GM23338 (cell line): ENCODE results near the gene MXRA7. TPM values are rescaled to one million over a fixed set of nuclear protein-coding genes. Genes with fewer than 3 reads are reported as not detected.
A peak's percentile ranks its signal among the peaks of the same experiment; 100 is the strongest.

ENCODE experiments used
- ATAC-seq: fragments of 200-7000 bp; cut with Tn5 transposase; 3 replicates; pipeline ENCODE4 v1.9.1; 2020
- DNase-seq: peaks from one replicate; pipeline ENCODE4 v3.0.0-alpha.2; 2015; ENCODE audit warnings: low spot score
- H2AFZ ChIP-seq: fragments of 200-600 bp; sonication (generic); 2 replicates; pipeline ENCODE4 v1.8.0; 2016; ENCODE audit warnings: antibody characterized with exemption, mild to moderate bottlenecking, moderate library complexity
- H3F3A ChIP-seq: fragments of 200-600 bp; sonication (generic); replicated peaks from 2 replicates; pipeline ENCODE4 v1.8.0; 2017; ENCODE audit warnings: antibody characterized with exemption, mixed run types, low read depth
- H3K27ac ChIP-seq: fragments of 200-600 bp; sonication (generic); 2 replicates; pipeline ENCODE4 v1.6.1; 2016; ENCODE audit warnings: low read depth
- H3K27me3 ChIP-seq: fragments of 200-600 bp; sonication (generic); 2 replicates; pipeline ENCODE4 v1.8.0; 2016; ENCODE audit warnings: mild to moderate bottlenecking, mixed run types, moderate library complexity; ENCODE audit not compliant: insufficient read depth
- H3K36me3 ChIP-seq: fragments of 200-600 bp; sonication (generic); 2 replicates; pipeline ENCODE4 v1.8.0; 2016; ENCODE audit warnings: mild to moderate bottlenecking; ENCODE audit not compliant: insufficient read depth
- H3K4me1 ChIP-seq: fragments of 200-600 bp; sonication (generic); 2 replicates; pipeline ENCODE4 v1.8.0; 2016; ENCODE audit warnings: mild to moderate bottlenecking, moderate library complexity; ENCODE audit not compliant: insufficient read depth
- H3K4me2 ChIP-seq: fragments of 200-600 bp; sonication (generic); 2 replicates; pipeline ENCODE4 v1.7.1; 2017; ENCODE audit warnings: mixed run types
- H3K4me3 ChIP-seq: fragments of 200-600 bp; sonication (generic); 2 replicates; pipeline ENCODE4 v1.6.1; 2016; ENCODE audit warnings: mixed run types
- H3K79me2 ChIP-seq: fragments of 200-600 bp; sonication (generic); replicated peaks from 2 replicates; pipeline ENCODE4 v1.8.0; 2017; ENCODE audit warnings: mild to moderate bottlenecking; ENCODE audit not compliant: insufficient read depth
- H3K9me2 ChIP-seq: fragments of 200-600 bp; sonication (generic); 2 replicates; pipeline ENCODE4 v1.8.0; 2017; ENCODE audit not compliant: insufficient read depth
- H4K20me1 ChIP-seq: fragments of 200-600 bp; sonication (generic); replicated peaks from 2 replicates; pipeline ENCODE4 v1.8.0; 2017; ENCODE audit warnings: mild to moderate bottlenecking; ENCODE audit not compliant: insufficient read depth
- H3K27ac Mint-ChIP-seq: 2 replicates; pipeline ENCODE4 v1.8.0; 2020; ENCODE audit warnings: inconsistent platforms, mild to moderate bottlenecking, moderate library complexity, mixed read lengths
- H3K27me3 Mint-ChIP-seq: 3 replicates; pipeline ENCODE4 v1.8.0; 2022; ENCODE audit warnings: low read depth, mild to moderate bottlenecking, moderate library complexity, mixed read lengths, inconsistent platforms; ENCODE audit not compliant: insufficient read depth, poor library complexity
- H3K36me3 Mint-ChIP-seq: 3 replicates; pipeline ENCODE4 v1.8.0; 2021; ENCODE audit warnings: low read depth, mild to moderate bottlenecking, inconsistent platforms, moderate library complexity, mixed read lengths
- H3K4me1 Mint-ChIP-seq: 3 replicates; pipeline ENCODE4 v1.8.0; 2020; ENCODE audit warnings: mild to moderate bottlenecking, inconsistent platforms, mixed read lengths
- H3K4me3 Mint-ChIP-seq: 3 replicates; pipeline ENCODE4 v1.8.0; 2021; ENCODE audit warnings: moderate library complexity, mild to moderate bottlenecking, inconsistent platforms, mixed read lengths
- H3K9me3 Mint-ChIP-seq: 3 replicates; pipeline ENCODE4 v1.8.0; 2020; ENCODE audit warnings: moderate library complexity, mild to moderate bottlenecking, inconsistent platforms, mixed read lengths
- CREB1 ChIP-seq: fragments of 250-450 bp; sonication (Bioruptor Pico); IDR thresholded peaks from 2 replicates; pipeline ENCODE4 v1.5.0; 2020; ENCODE audit warnings: low read depth, mild to moderate bottlenecking, moderate library complexity
- CTCF ChIP-seq, 2 experiments: fragments of 200-600 bp in 1 of 2; sonication (generic) in 1 of 2; conservative IDR thresholded peaks; 2 replicates each; pipeline versions ENCODE4 v1.5.1 to v1.6.1; 2016 to 2017; ENCODE audit warnings: antibody characterized with exemption in 2 of 2, low read depth in 2 of 2, mild to moderate bottlenecking in 2 of 2, moderate library complexity in 1 of 2
- EZH2 ChIP-seq: fragments of 200-600 bp; sonication (generic); IDR thresholded peaks from one replicate; pipeline ENCODE4 v1.8.0; 2017; ENCODE audit warnings: antibody characterized with exemption, mild to moderate bottlenecking, low read depth; ENCODE audit not compliant: unreplicated experiment
- JUNB ChIP-seq: IDR thresholded peaks from one replicate; pipeline ENCODE4 v1.6.1; 2016; ENCODE audit warnings: antibody characterized with exemption; ENCODE audit not compliant: unreplicated experiment
- NANOG ChIP-seq: IDR thresholded peaks from 2 replicates; pipeline ENCODE4 v1.6.1; 2016; ENCODE audit warnings: antibody characterized with exemption, borderline replicate concordance
- POLR2AphosphoS5 ChIP-seq: IDR thresholded peaks from 2 replicates; pipeline ENCODE4 v1.6.1; 2016; ENCODE audit warnings: antibody characterized with exemption, low read depth
- REST ChIP-seq: IDR thresholded peaks from one replicate; pipeline ENCODE4 v1.6.1; 2018; ENCODE audit warnings: antibody characterized with exemption; ENCODE audit not compliant: unreplicated experiment
- STAT1 ChIP-seq: IDR thresholded peaks from one replicate; pipeline ENCODE4 v1.6.1; 2016; ENCODE audit warnings: antibody characterized with exemption; ENCODE audit not compliant: unreplicated experiment
- ZNF114 ChIP-seq: fragments of 250-450 bp; sonication (Bioruptor Pico); IDR thresholded peaks from 2 replicates; pipeline ENCODE4 v1.5.0; 2020; ENCODE audit warnings: mild to moderate bottlenecking, moderate library complexity
- ZNF331 ChIP-seq: fragments of 250-450 bp; sonication (Bioruptor Pico); IDR thresholded peaks from 2 replicates; pipeline ENCODE4 v1.5.0; 2020; ENCODE audit warnings: low read depth, mild to moderate bottlenecking, moderate library complexity
- ZNF462 ChIP-seq: fragments of 250-450 bp; sonication (Bioruptor Pico); IDR thresholded peaks from 2 replicates; pipeline ENCODE4 v1.5.0; 2020; ENCODE audit warnings: mild to moderate bottlenecking, moderate library complexity
- polyA plus RNA-seq: library from polyadenylated mRNA; unstranded; fragments of >200 nt; fragmentation: Nextera tagmentation; extraction: Ambion mirVana; gene quantifications from 2 replicates; pipeline ENCODE4 v1.2.1, GENCODE V29; 2016
- total RNA-seq: library from RNA; depleted of rRNA; stranded (reverse); fragments of >200 nt; shearing (Covaris generic); gene quantifications from 2 replicates; pipeline ENCODE4 v1.2.3, GENCODE V29; 2014
- TF ChIP-seq, protein P1 (sequence below): IDR thresholded peaks from 2 replicates; pipeline ENCODE4 v1.6.1; 2016; ENCODE audit warnings: antibody characterized with exemption

MXRA7 gene
- total and polyA plus RNA-seq, 2 experiments from 2014 or later: 12.1 to 46.6 TPM

GRCh38 chr17:76640550-76641380 is 70.0 kb downstream of the MXRA7 start:
- H3K9me2 ChIP-seq: peaks cover 9% of the 10 kb centered on the region; the same call in 1 of the 2 replicates
- H3K27me3 ChIP-seq: no peaks in the 10 kb centered on the region
- no peak overlapping the region; the same call in 1 of the 2 replicates for H3K27ac Mint-ChIP-seq
- no peaks in the 10 kb centered on the region for H3K9me3 Mint-ChIP-seq
- peaks cover 20% of the 10 kb centered on the region for H3K4me1 Mint-ChIP-seq
- H3F3A ChIP-seq: no peaks in the 10 kb centered on the region
- DNase-seq (no peak), ATAC-seq (no peak)
- no peaks in the 10 kb centered on the region for H3K36me3 ChIP-seq
- H3K36me3 Mint-ChIP-seq: no peaks in the 10 kb centered on the region
- H3K4me1 ChIP-seq: peaks cover 14% of the 10 kb centered on the region
- no peak overlapping the region for H3K4me3 ChIP-seq
- H4K20me1 ChIP-seq: no peaks in the 10 kb centered on the region
- H3K79me2 ChIP-seq: no peaks in the 10 kb centered on the region
- H3K27me3 Mint-ChIP-seq: peaks cover 8% of the 10 kb centered on the region
- no peak overlapping the region for H2AFZ ChIP-seq
- no peak overlapping the region; the same call in 1 of the 2 replicates for H3K4me2 ChIP-seq
- H3K27ac ChIP-seq: no peak overlapping the region
- 0 out of 3 replicates have a peak overlapping the region, but pooled peaks have one; percentile 1 for H3K4me3 Mint-ChIP-seq
- TF ChIP-seq ZNF114: no peak
- no peak for TF ChIP-seq ZNF462 (CRISPR knock-in tag)
- TF ChIP-seq JUNB: no peak
- TF ChIP-seq STAT1: no peak
- no peak for TF ChIP-seq REST
- no peak for TF ChIP-seq ZNF331 (CRISPR knock-in tag)
- TF ChIP-seq CTCF (conservative IDR thresholded peaks at IDR 0.05; ENCODE audit: low read depth in 2 of 2): no peak
- no peak for TF ChIP-seq NANOG
- TF ChIP-seq CREB1: no peak
- TF ChIP-seq, protein P1, sequence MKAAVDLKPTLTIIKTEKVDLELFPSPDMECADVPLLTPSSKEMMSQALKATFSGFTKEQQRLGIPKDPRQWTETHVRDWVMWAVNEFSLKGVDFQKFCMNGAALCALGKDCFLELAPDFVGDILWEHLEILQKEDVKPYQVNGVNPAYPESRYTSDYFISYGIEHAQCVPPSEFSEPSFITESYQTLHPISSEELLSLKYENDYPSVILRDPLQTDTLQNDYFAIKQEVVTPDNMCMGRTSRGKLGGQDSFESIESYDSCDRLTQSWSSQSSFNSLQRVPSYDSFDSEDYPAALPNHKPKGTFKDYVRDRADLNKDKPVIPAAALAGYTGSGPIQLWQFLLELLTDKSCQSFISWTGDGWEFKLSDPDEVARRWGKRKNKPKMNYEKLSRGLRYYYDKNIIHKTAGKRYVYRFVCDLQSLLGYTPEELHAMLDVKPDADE: no peak
- no peak for TF ChIP-seq POLR2AphosphoS5
- TF ChIP-seq EZH2: no peak
